K562 (cell line): Measurements from ENCODE around the gene ALAS2. TPM values are rescaled to one million over a fixed set of nuclear protein-coding genes. Genes with fewer than 3 reads are reported as not detected.

Experiments
- ETV6 ChIP-seq, 3 experiments: fragments of 150-350 bp in 1 of 3; sonication (generic) in 1 of 3; formaldehyde crosslinking in 1 of 3; IDR thresholded peaks; 2 replicates each; pipeline versions ENCODE4 v1.6.1 to v1.8.0; 2014 to 2022; ENCODE audit warnings: borderline replicate concordance in 2 of 3, low read depth in 2 of 3, antibody characterized with exemption in 1 of 3, low read length in 1 of 3, mild to moderate bottlenecking in 1 of 3, missing genetic modification reagents in 1 of 3
- KLF13 ChIP-seq: fragments of 450-650 bp; IDR thresholded peaks from 2 replicates; pipeline ENCODE4 v1.6.1; 2016; ENCODE audit warnings: missing genetic modification characterization, low read depth, mild to moderate bottlenecking, missing compliant biosample characterization, moderate library complexity, borderline replicate concordance
- SP2 ChIP-seq: IDR thresholded peaks from 2 replicates; pipeline ENCODE4 v1.6.1; 2011; ENCODE audit warnings: mild to moderate bottlenecking, low read depth, low read length, moderate library complexity; ENCODE audit not compliant: poor library complexity, severe bottlenecking; ENCODE audit errors: extremely low read depth
- SRSF3 ChIP-seq: fragments of 200-400 bp; formaldehyde crosslinking; IDR thresholded peaks from 2 replicates; pipeline ENCODE4 v1.6.1; 2016; ENCODE audit warnings: mild to moderate bottlenecking, low read length, moderate library complexity; ENCODE audit not compliant: insufficient read depth
- TEAD4 ChIP-seq, 2 experiments: sonication (generic) in 1 of 2; formaldehyde crosslinking in 1 of 2; IDR thresholded peaks; 2 replicates each; pipeline versions ENCODE4 v1.6.1 to v1.8.0; 2012 to 2022; ENCODE audit warnings: borderline replicate concordance in 1 of 2, inconsistent platforms in 1 of 2, low read length in 1 of 2, mild to moderate bottlenecking in 1 of 2, missing genetic modification reagents in 1 of 2
- TFAM ChIP-seq: fragments of 250-450 bp; sonication (Bioruptor Pico); conservative IDR thresholded peaks from 2 replicates; pipeline ENCODE4 v1.5.0; 2021; ENCODE audit warnings: mild to moderate bottlenecking, moderate library complexity
- ZBTB40 ChIP-seq, 2 experiments: fragments of 450-650 bp in 1 of 2; sonication (generic) in 1 of 2; formaldehyde crosslinking in 1 of 2; IDR thresholded peaks; 2 replicates each; pipeline versions ENCODE4 v1.7.1 to v1.9.0; 2016 to 2022; ENCODE audit warnings: inconsistent platforms in 1 of 2, mild to moderate bottlenecking in 1 of 2, missing genetic modification reagents in 1 of 2
- ZNF224 ChIP-seq: sonication (generic); formaldehyde crosslinking; IDR thresholded peaks from 2 replicates; pipeline ENCODE4 v1.8.0; 2022; ENCODE audit warnings: mild to moderate bottlenecking, missing genetic modification reagents
- ZNF766 ChIP-seq: fragments of 200-800 bp; sonication (Bioruptor generic); conservative IDR thresholded peaks from 2 replicates; pipeline ENCODE4 v1.6.1; 2016; ENCODE audit warnings: missing genetic modification characterization, missing compliant biosample characterization
- polyA plus RNA-seq, 8 experiments: library from polyadenylated mRNA; depleted of rRNA in 4 of 8; stranded (reverse) in 5 of 8; unstranded in 3 of 8; fragments of >200 nt; fragmentation: Nextera tagmentation in 2 of 8; fragmentation: Illumina TruSeq in 1 of 8; extraction: Ambion mirVana in 2 of 8; extraction: Trizol in 1 of 8; gene quantifications; 2 replicates each; pipeline versions ENCODE4 v1.2.1 to v1.2.3, GENCODE V29; 2011 to 2014; ENCODE audit warnings: inconsistent platforms in 1 of 8, missing spikeins in 1 of 8
- total RNA-seq, 7 experiments: library from RNA; depleted of rRNA in 6 of 7; stranded (reverse); fragments of >200 nt in 6 of 7; fragmentation: Illumina TruSeq in 2 of 7; extraction: Trizol in 2 of 7; gene quantifications; 2 replicates each; pipeline versions ENCODE4 v1.2.1 to v1.2.3, GENCODE V29; 2011 to 2021; ENCODE audit warnings: low replicate concordance in 1 of 7

ALAS2 gene
- total and polyA plus RNA-seq, 9 of the 15 experiments (the other 6 are each of a cell fraction or from before 2014, with no cell fraction given): 14.6 to 101 (median 33.4) TPM

GRCh38 chrX:54992911-54993622 is 37.7 kb downstream of the ALAS2 start (continued):
- TF ChIP-seq ZBTB40 (IDR thresholded peaks at IDR 0.05): no peak
- no peak for TF ChIP-seq ZBTB40 (CRISPR knock-in tag; IDR thresholded peaks at IDR 0.05)
- no peak for TF ChIP-seq TFAM (CRISPR knock-in tag)
- TF ChIP-seq ETV6 (IDR thresholded peaks at IDR 0.05; ENCODE audit: borderline replicate concordance in 1 of 2, low read depth in 2 of 2, low read length in 1 of 2): no peak
- no peak for TF ChIP-seq ETV6 (CRISPR knock-in tag; IDR thresholded peaks at IDR 0.05; ENCODE audit: borderline replicate concordance)
- no peak for TF ChIP-seq SRSF3
- TF ChIP-seq SP2: no peak
- no peak for TF ChIP-seq ZNF766 (CRISPR knock-in tag)
- TF ChIP-seq TEAD4 (IDR thresholded peaks at IDR 0.05; ENCODE audit: low read length): peak; percentile 85
- no peak for TF ChIP-seq TEAD4 (CRISPR knock-in tag; IDR thresholded peaks at IDR 0.05; ENCODE audit: borderline replicate concordance)
- no peak for TF ChIP-seq KLF13 (tag)
- no peak for TF ChIP-seq ZNF224 (CRISPR knock-in tag)
